HG02840 (cell line): ENCODE results near the gene MYCBPAP.

Experiments used
- ATAC-seq: cut with Tn5 transposase; IDR thresholded peaks from one replicate; pipeline ENCODE4 v1.9.1; 2021; ENCODE audit warnings: mild to moderate bottlenecking, moderate library complexity, moderate number of reproducible peaks; ENCODE audit not compliant: unreplicated experiment, low FRiP score

The MYCBPAP gene

DNA sequence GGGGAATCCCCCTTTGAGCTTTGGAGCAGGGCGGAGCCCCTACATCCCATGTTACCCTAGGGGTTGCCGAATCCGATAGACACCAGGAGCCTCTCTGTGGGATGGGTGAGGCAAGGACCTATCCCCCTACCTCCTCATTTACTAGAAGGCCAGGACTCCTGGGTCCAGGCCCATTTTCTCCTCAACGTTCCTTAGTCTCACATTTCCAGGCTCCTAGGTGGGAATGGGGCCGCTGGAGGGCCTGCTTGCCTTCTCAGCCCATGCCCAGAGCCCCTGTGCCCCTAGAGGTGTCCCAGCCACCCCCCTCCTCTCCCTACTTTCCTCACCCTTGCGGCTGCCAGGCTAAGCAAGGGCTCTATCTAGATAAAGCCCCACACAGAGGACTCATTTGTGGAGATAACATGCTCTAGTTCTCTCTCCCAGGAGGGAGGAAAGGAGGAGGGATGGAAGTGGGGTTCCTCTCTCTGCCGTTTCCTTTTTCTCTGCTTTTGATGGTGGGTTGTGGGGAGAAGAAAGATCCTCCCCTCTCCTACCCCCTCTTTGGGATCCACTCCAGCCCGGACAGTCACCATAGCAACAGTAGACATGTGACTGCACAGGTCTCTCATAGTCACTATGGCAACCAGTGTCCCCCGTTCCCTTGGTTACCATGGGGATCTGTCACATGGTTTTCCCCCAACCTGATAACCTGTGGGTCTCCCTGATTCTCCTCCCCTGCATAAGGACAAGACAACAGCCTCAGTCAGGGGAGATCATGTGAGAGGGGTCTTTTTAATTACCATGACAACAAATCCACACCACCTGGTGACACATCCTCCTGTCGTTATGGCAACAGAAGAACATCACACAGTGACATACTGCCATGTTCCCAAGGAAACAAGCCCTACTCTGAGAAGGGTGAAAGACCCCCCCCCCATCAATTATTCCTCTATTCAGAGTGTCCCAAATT lies 57.4 kb downstream of the MYCBPAP start:
- ATAC-seq = no peak

GRCh38 chr17:50566886-50567285 lies 58.6 kb downstream of the MYCBPAP start:
- ATAC-seq = no peak

GRCh38 chr17:50568659-50569058 lies 60.4 kb downstream of the MYCBPAP start:
- no peak for ATAC-seq

DNA sequence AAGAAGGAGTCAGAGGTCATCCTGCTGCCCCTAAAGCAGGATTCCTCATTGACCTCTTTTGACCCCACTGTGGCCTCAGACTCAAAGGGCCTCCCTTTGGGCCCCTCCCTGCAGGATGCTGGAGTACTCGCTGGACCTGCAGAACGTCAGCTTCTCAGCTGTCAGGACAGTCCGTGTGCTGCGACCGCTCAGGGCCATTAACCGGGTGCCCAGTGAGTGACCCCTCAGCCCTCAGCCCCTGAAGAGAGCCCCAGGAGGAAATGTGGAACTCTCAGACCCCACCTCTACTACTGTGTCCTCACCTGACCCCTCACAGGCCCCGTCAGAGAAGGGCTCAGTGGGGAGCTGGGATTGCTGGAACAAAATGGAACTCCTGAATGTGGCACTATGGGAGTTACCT lies 61.4 kb downstream of the MYCBPAP start:
- ATAC-seq = no peak

DNA sequence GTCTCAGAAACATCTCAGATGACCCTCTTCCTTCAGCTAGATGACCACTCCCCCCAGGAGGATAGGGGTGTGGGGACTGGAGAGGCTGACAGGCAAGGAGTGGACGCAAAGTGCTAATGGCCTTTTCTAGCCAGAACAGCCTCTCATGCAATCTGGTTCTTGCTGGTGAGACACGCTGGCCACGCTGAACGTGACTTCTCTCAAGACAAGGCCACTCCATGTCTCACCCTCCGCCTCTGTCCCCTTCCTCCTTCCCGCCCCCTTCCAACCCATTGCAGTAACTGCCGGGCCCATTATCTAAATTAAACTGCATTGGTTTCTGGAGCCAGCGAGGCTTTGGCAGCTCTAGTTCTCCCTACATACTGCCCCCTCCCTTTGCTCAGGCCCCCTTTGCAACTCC lies 61.8 kb downstream of the MYCBPAP start:
- no peak for ATAC-seq

DNA sequence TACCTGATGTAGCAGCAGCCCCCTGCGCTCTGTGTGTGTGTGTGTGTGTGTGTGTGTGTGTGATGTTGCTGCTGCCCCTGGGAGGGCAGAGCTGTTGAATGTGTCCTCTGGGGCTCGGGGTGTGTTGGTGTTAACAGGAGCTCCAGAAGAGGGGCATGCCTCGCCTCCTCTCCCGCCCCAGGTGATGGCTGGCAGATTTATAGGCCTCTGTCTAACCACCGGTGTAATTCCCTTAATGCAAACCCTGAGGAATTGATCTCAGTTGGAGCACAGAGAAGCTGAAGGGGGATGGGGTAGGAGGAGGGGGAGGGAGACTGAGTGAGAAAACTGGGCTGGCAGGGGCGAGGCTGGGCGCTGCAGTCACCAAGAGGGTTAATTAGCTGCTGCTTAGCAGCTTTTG lies 62.3 kb downstream of the MYCBPAP start:
- ATAC-seq = no peak

GRCh38 chr17:50571681-50572080 lies 63.4 kb downstream of the MYCBPAP start:
- no peak for ATAC-seq

- no peak for ATAC-seq
These were observed 64.3 kb downstream of the MYCBPAP start for GRCh38 chr17:50572541-50572940.

- no peak for ATAC-seq
These were observed 65.8 kb downstream of the MYCBPAP start for GRCh38 chr17:50573866-50574611.

DNA sequence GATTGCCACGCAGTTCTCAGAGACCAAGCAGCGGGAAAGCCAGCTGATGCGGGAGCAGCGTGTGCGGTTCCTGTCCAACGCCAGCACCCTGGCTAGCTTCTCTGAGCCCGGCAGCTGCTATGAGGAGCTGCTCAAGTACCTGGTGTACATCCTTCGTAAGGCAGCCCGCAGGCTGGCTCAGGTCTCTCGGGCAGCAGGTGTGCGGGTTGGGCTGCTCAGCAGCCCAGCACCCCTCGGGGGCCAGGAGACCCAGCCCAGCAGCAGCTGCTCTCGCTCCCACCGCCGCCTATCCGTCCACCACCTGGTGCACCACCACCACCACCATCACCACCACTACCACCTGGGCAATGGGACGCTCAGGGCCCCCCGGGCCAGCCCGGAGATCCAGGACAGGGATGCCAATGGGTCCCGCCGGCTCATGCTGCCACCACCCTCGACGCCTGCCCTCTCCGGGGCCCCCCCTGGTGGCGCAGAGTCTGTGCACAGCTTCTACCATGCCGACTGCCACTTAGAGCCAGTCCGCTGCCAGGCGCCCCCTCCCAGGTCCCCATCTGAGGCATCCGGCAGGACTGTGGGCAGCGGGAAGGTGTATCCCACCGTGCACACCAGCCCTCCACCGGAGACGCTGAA lies 67.5 kb downstream of the MYCBPAP start:
- no peak for ATAC-seq

- no peak for ATAC-seq
These were observed 68.6 kb downstream of the MYCBPAP start for GRCh38 chr17:50576864-50577263.

DNA sequence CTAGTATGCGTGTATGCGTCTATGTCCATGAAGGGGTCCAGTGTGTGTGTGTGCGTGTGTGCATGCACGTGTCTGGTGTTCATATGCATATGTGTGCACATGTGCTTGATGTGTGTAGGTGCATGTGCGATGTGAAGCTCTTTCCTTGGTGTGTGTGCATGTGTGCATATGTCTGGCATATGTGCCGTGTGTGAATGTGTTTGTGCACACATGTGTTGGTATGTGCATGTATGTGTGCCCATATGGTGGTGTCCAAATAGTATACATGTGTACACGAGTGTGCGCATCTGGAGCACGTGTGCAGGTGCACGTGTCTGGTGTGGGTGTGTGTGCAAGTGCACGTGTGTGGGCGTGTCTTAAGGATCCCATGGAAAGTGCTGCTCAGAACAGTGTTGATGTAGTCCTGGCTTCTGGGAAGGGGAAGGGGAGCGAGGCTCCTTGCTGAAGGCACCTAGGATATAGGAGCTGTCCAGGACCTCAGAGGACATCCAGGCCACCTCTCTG lies 69.3 kb downstream of the MYCBPAP start:
- ATAC-seq = no peak

DNA sequence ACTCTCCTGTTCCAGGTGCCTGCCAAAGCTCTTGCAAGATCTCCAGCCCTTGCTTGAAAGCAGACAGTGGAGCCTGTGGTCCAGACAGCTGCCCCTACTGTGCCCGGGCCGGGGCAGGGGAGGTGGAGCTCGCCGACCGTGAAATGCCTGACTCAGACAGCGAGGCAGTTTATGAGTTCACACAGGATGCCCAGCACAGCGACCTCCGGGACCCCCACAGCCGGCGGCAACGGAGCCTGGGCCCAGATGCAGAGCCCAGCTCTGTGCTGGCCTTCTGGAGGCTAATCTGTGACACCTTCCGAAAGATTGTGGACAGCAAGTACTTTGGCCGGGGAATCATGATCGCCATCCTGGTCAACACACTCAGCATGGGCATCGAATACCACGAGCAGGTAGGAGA lies 69.9 kb downstream of the MYCBPAP start:
- no peak for ATAC-seq

DNA sequence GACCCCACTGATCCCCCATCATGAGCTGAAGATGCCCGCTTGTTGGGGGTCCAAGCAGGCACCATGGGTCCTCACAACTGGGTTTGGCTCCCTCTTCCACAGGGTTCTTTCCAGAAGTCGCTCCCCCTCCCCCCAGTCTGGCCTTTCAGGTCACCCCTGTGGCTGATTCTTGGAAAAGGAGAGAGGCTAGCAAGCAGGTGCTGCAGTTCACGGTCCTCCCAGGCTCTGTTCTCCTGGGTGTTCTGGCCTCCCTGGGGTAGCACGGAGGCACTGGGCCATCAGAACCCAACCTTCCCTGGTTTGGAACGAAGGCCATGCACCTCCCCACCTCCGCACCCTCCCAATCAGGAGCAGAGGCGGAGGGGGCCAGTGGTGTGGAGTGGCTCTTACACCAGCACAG lies 71.2 kb downstream of the MYCBPAP start:
- no peak for ATAC-seq

DNA sequence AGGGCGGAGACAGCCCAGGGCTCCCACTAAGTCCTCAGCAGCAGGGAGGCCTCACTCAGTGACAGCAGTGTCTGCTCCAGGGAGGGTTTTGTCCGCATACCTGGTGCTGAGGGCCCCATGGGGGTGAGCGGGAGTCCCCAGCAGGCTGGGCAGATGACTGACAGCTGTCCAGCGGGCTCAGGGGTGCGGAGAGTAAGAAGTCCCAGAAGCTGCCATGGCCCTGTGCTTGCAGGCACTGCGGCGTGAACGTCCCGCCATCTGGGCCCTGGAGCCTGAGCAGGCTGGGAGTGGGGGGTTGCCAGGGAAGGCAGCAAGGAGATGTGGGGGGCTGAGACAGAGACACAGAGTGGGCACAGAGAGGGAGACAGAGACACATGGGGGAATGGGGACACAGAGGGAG lies 72.4 kb downstream of the MYCBPAP start:
- ATAC-seq = no peak
